GM19099 (cell line): Measurements from ENCODE around the gene ADRA2C.

Experiments
- POLR2A ChIP-seq: IDR thresholded peaks from 3 replicates; pipeline ENCODE4 v1.6.1; 2011; ENCODE audit warnings: low read depth; ENCODE audit not compliant: insufficient read length; ENCODE audit errors: extremely low read depth

ADRA2C gene

GRCh38 chr4:3802571-3803474, 36.6 kb downstream of the ADRA2C start:
- TF ChIP-seq POLR2A: no peak

- TF ChIP-seq POLR2A: no peak
These were observed 37.3 kb downstream of the ADRA2C start for GRCh38 chr4:3803475-3803847.

GRCh38 chr4:3803946-3804345, 37.8 kb downstream of the ADRA2C start:
- no peak for TF ChIP-seq POLR2A

- no peak for TF ChIP-seq POLR2A
These were observed 38.8 kb downstream of the ADRA2C start for GRCh38 chr4:3805026-3805425.

GRCh38 chr4:3805731-3806130, 39.5 kb downstream of the ADRA2C start:
- TF ChIP-seq POLR2A: no peak

- TF ChIP-seq POLR2A: no peak
These were observed 41.1 kb downstream of the ADRA2C start for GRCh38 chr4:3807311-3807710.

- TF ChIP-seq POLR2A: no peak
These were observed 41.8 kb downstream of the ADRA2C start for GRCh38 chr4:3807822-3808496.

- no peak for TF ChIP-seq POLR2A
These were observed 42.4 kb downstream of the ADRA2C start for GRCh38 chr4:3808597-3808996.

GRCh38 chr4:3809028-3809427, 42.8 kb downstream of the ADRA2C start:
- TF ChIP-seq POLR2A: no peak

- no peak for TF ChIP-seq POLR2A
These were observed 43.4 kb downstream of the ADRA2C start for GRCh38 chr4:3809451-3810110.

- TF ChIP-seq POLR2A: no peak
These were observed 44.0 kb downstream of the ADRA2C start for GRCh38 chr4:3810111-3810680.

- TF ChIP-seq POLR2A: no peak
These were observed 44.8 kb downstream of the ADRA2C start for GRCh38 chr4:3810796-3811485.

- TF ChIP-seq POLR2A: no peak
These were observed 45.4 kb downstream of the ADRA2C start for GRCh38 chr4:3811621-3812020.

- TF ChIP-seq POLR2A: no peak
These were observed 46.2 kb downstream of the ADRA2C start for GRCh38 chr4:3812211-3812934.
